ENCODE results near the gene RETREG1.
"Not testable (repeated sequence)": the region's sequence is repeated elsewhere in the genome, so short reads cannot be mapped to it uniquely, and the experiment has no call there.

The RETREG1 gene

GRCh38 chr5:16456103-16456832 lies 160.5 kb downstream of the RETREG1 start:
- peak; percentile 82 for DNase-seq (ENCODE audit: low spot score)

- DNase-seq (ENCODE audit: low spot score): no peak
Observed at GRCh38 chr5:16455668-16456067, 161.1 kb downstream of the RETREG1 start.

- DNase-seq (ENCODE audit: low spot score): no peak
Observed at GRCh38 chr5:16454686-16455085, 162.1 kb downstream of the RETREG1 start.

- no peak for DNase-seq (ENCODE audit: low spot score)
Observed at GRCh38 chr5:16453609-16454008, 163.2 kb downstream of the RETREG1 start.

- DNase-seq (ENCODE audit: low spot score): no peak
Observed at GRCh38 chr5:16450163-16450562, 166.6 kb downstream of the RETREG1 start.

- DNase-seq (ENCODE audit: low spot score): no peak
Observed at GRCh38 chr5:16446993-16447392, 169.8 kb downstream of the RETREG1 start.

- no peak for DNase-seq (ENCODE audit: low spot score)
Observed at GRCh38 chr5:16437977-16438376, 178.8 kb downstream of the RETREG1 start.

GRCh38 chr5:16436065-16436682 lies 180.6 kb downstream of the RETREG1 start:
- DNase-seq (ENCODE audit: low spot score): not testable (repeated sequence)

GRCh38 chr5:16431490-16431889 lies 185.3 kb downstream of the RETREG1 start:
- DNase-seq (ENCODE audit: low spot score): no peak

GRCh38 chr5:16430349-16431089 lies 186.3 kb downstream of the RETREG1 start:
- no peak for DNase-seq (ENCODE audit: low spot score)

GRCh38 chr5:16428359-16428758 lies 188.4 kb downstream of the RETREG1 start:
- DNase-seq (ENCODE audit: low spot score): no peak

GRCh38 chr5:16427587-16427986 lies 189.2 kb downstream of the RETREG1 start:
- no peak for DNase-seq (ENCODE audit: low spot score)
